Transverse colon (tissue), 4 donors: ENCODE data around the gene COL6A1.

Experiments
- POLR2AphosphoS5 ChIP-seq, 3 donors: sonication (generic); formaldehyde crosslinking; IDR thresholded peaks; one replicate each; pipeline ENCODE4 v1.6.1; 2016; ENCODE audit warnings: antibody characterized with exemption in 3 of 3
- TF ChIP-seq, protein P1 (sequence below), 5 experiments: fragments of 200-600 bp in 3 of 5; fragments of 450-650 bp in 2 of 5; sonication (generic) in 3 of 5; IDR thresholded peaks; 1 replicate in 2 of 5; 2 replicates in 3 of 5; pipeline ENCODE4 v1.5.1; 2016 to 2017; ENCODE audit warnings: antibody characterized with exemption in 5 of 5, inconsistent platforms in 3 of 5, mild to moderate bottlenecking in 2 of 5, moderate library complexity in 1 of 5

GRCh38 chr21:45966791-45967394, 14.7 kb upstream of the COL6A1 start:
- TF ChIP-seq, protein P1, sequence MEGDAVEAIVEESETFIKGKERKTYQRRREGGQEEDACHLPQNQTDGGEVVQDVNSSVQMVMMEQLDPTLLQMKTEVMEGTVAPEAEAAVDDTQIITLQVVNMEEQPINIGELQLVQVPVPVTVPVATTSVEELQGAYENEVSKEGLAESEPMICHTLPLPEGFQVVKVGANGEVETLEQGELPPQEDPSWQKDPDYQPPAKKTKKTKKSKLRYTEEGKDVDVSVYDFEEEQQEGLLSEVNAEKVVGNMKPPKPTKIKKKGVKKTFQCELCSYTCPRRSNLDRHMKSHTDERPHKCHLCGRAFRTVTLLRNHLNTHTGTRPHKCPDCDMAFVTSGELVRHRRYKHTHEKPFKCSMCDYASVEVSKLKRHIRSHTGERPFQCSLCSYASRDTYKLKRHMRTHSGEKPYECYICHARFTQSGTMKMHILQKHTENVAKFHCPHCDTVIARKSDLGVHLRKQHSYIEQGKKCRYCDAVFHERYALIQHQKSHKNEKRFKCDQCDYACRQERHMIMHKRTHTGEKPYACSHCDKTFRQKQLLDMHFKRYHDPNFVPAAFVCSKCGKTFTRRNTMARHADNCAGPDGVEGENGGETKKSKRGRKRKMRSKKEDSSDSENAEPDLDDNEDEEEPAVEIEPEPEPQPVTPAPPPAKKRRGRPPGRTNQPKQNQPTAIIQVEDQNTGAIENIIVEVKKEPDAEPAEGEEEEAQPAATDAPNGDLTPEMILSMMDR (IDR thresholded peaks at IDR 0.05): no peak
- no peak for TF ChIP-seq POLR2AphosphoS5 (IDR thresholded peaks at IDR 0.05)
